ENCODE results near the gene IFNL1.
"Not testable (repeated sequence)": the region's sequence is repeated elsewhere in the genome, so short reads cannot be mapped to it uniquely, and the experiment has no call there.

The IFNL1 gene

DNA sequence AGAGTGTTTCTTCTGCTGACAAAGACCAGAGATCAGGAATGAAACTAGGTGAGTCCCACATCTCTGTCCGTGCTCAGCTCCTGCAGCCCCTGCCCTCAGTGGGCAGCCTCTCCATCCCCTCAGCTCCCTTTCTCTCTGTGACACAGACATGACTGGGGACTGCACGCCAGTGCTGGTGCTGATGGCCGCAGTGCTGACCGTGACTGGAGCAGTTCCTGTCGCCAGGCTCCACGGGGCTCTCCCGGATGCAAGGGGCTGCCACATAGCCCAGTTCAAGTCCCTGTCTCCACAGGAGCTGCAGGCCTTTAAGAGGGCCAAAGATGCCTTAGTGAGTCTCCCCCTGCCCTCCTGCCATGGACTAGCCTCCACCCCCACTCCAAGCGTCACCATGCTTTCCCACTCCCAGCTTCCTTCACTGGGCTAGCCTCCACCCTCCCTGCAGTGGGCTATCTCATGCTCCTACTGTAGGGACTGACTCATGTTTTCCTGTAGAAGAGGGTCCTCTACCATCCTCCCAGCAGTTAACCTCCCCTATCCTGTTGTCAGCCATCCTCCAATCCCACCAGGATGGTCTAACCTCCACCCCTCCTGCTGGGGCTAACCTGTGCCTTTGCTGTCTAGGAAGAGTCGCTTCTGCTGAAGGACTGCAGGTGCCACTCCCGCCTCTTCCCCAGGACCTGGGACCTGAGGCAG lies 27.5 kb upstream of the IFNL1 start:
- not testable (repeated sequence) for H3K4me3 ChIP-seq, H3K27ac ChIP-seq

GRCh38 chr19:39269369-39269768 lies 26.8 kb upstream of the IFNL1 start:
- H3K27ac ChIP-seq, H3K4me3 ChIP-seq: not testable (repeated sequence)

GRCh38 chr19:39270036-39270871 lies 26.0 kb upstream of the IFNL1 start:
- no peak overlapping the region for H3K27ac ChIP-seq
- H3K4me3 ChIP-seq: no peak overlapping the region

GRCh38 chr19:39273859-39274258 lies 22.3 kb upstream of the IFNL1 start:
- H3K27ac ChIP-seq, H3K4me3 ChIP-seq: not testable (repeated sequence)

DNA sequence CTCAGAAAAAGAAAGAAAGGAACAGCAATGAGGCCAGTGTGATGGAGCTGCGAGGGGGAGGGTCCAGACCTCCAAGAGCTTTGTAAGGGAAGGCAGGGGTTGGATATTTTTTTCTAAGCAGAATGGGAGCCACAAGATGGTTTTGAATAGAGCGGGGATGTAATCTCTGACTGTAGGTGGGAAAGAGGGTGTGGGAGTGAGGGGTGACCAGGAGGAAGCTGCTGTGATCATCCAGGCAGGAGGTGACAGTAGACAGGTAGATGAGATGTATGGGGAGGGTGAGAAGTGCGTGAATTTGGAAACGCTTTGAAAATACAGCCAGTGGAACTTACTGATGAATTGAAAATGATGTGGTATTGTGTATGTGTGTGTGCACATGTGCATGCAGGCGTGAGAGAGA lies 20.6 kb upstream of the IFNL1 start:
- Histone ChIP-seq H3K27ac (no peak overlapping the region), H3K4me3 (no peak overlapping the region)

DNA sequence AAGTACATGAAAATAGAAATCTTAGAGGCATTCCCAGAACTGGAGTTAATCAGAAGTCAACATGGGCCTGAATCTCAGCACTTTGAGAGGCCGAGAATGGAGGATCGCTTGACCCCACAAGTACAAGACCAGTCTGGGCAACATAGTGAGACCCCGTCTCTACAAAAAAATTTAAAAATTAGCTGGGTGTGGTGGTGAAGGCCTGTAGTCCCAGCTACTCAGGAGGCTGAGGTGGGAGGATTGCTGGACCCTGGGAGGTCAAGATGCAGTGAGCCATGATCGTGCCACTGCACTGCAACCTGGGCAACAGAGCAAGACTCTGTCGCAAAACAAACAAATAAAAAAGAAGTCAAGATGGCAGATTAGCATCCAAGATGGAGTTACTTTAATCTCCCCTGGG lies 19.5 kb upstream of the IFNL1 start:
- H3K4me3 ChIP-seq: no peak overlapping the region

DNA sequence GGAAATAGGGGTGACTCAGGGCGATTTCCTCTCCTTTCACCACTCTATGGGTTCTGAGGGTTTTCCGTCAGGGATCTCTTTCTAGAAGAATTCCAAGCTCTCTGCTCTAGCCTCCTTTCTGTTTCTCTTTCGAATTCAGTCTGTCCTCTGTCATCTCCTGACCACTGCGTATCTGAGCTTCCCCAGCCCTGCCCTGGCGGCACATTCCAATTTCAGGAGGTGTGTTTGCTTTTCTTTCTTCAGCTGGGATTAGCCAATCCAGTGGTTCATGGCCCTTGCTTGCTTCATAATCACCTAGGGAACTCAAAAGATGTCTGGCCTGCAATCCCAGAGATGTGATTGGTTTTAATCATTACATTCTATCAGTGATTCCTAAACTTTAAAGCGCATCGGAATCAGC lies 18.6 kb upstream of the IFNL1 start:
- no peak overlapping the region for H3K4me3 ChIP-seq
- no peak overlapping the region for H3K27ac ChIP-seq

More for the DNA sequence above, 19.5 kb upstream of the IFNL1 start:
- H3K27ac ChIP-seq: no peak overlapping the region

- Histone ChIP-seq H3K27ac (no peak overlapping the region), H3K4me3 (no peak overlapping the region)
Observed at GRCh38 chr19:39282021-39282420, 14.2 kb upstream of the IFNL1 start.

DNA sequence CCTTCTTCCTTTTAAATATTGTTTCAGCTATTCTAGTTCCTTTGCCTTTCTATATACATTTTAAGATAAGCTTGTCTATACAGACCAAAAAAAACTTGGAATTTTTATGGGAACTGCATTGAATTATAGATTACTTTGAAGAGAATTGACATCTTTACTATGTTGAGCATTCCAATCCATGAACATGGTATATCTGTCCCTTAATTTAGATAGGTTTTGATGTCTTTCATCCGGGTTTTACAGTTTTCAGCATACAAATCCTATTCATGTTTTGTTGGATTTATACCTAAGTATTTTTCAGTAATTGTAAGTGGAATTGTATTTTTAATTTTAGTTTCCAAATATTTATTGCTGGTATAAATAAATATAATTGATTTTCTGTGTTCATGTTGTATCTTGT lies 12.2 kb upstream of the IFNL1 start:
- H3K27ac ChIP-seq: no peak overlapping the region
- no peak overlapping the region for H3K4me3 ChIP-seq

- H3K27ac ChIP-seq: no peak overlapping the region
- H3K4me3 ChIP-seq: no peak overlapping the region
Observed at GRCh38 chr19:39293394-39293793, 2.8 kb upstream of the IFNL1 start.

DNA sequence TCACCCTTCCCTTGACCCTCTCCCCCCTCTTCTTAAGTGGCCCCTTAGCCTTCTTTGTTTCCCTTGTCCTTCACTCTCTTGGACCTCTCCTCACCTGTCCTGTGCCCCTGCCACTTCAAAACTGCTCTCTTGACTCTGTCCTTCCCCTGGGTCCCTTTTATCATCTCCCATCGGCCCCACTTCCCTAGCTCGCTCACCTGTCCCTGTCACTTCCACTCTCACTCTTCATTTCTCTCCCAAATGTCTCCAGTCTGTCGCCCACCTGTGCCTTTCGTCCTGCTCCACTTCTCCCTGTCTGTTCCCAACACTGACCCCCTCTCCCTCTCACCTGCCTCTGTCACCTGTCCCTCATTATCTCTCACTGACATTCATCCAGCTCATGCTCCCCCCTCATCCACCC lies 699 bp downstream of the IFNL1 start:
- Histone ChIP-seq H3K27ac (no peak overlapping the region), H3K4me3 (no peak overlapping the region)

- Histone ChIP-seq H3K4me3 (no peak overlapping the region), H3K27ac (peak overlapping the region in 5 of 21 experiments; percentile 22 to 67 (median 25))
Observed at GRCh38 chr19:39297931-39298634, 1.9 kb downstream of the IFNL1 start.

DNA sequence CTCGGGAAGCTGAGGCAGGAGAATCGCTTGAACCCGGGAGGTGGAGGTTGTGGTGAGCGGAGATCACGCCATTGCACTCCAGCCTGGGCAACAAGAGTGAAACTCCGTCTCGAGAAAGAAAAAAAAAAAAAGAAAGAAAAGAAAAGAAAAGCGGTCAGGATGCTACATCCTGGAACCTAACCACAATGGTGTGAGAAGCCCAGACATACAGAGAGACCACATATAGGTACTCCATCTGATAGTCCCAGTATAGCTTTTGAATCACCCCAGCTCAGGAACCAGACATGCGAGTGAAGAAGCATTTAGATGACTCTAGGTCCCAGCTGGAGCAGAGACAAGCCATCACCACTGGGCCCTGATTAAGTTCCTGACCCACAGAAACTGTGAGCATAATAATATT lies 3.2 kb downstream of the IFNL1 start:
- Histone ChIP-seq H3K4me3 (no peak overlapping the region), H3K27ac (peak overlapping the region in 1 of 21 experiments; percentile 35)

DNA sequence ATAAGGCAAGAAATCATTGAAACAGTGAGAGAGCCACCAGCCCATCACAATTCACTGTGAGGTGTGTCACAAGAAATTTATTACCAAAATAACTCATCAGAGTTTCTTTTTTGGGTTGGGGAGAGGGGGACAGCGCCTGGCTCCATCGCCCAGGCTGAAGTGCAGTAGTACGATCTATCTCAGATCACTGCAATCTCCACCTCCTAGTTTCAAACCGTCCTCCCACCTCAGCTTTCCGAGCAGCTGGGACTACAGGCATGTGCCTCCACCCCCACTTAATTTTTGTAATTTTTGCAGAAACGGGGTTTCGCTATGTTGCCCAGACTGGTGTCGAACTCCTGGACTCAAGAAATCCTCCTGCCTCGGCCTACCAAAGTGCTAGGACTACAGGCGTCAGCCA lies 3.6 kb downstream of the IFNL1 start:
- H3K27ac ChIP-seq: peak overlapping the region in 1 of 21 experiments; percentile 35

GRCh38 chr19:39301021-39301420 lies 4.8 kb downstream of the IFNL1 start:
- H3K4me3 ChIP-seq: no peak overlapping the region
- no peak overlapping the region for H3K27ac ChIP-seq

More for the DNA sequence above, 3.6 kb downstream of the IFNL1 start:
- no peak overlapping the region for H3K4me3 ChIP-seq

DNA sequence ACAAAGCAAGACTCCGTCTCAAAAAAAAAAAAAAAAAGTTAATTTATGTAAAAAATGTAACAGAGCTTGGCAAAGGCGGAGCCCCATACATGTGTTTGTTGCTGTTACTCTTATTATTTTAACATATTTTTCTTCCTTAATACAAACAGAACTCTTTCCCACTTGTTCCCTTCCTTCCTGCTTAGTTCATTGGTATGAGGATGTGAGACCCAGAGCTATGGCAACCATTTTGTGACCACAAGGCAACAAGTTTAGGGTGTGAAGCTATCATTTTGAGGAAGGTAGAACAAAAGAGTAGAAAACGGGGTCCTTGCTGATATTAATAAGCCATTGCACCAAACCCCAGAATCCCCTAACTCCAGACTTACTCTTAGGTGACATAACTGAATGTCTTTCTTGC lies 5.4 kb downstream of the IFNL1 start:
- H3K4me3 ChIP-seq: no peak overlapping the region
- no peak overlapping the region for H3K27ac ChIP-seq

- no peak overlapping the region for H3K4me3 ChIP-seq
- H3K27ac ChIP-seq: no peak overlapping the region
Observed at GRCh38 chr19:39303373-39304184, 7.4 kb downstream of the IFNL1 start.

DNA sequence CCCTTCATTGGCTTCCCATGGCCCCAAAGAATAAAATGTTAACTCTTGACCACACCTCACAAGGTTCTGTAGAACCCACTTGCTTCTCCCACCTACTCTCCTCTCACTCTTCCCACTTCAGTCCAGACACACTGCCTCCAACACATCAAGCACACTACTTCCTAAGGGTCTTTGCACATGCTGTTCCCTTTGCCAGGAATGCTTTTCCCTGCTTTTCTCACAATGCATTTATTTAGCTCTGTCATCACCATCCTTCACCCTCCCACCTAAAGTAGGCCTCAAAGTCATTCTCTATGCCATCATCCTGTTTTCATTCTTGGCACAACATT lies 7.9 kb downstream of the IFNL1 start:
- Histone ChIP-seq H3K4me3 (no peak overlapping the region), H3K27ac (no peak overlapping the region)

DNA sequence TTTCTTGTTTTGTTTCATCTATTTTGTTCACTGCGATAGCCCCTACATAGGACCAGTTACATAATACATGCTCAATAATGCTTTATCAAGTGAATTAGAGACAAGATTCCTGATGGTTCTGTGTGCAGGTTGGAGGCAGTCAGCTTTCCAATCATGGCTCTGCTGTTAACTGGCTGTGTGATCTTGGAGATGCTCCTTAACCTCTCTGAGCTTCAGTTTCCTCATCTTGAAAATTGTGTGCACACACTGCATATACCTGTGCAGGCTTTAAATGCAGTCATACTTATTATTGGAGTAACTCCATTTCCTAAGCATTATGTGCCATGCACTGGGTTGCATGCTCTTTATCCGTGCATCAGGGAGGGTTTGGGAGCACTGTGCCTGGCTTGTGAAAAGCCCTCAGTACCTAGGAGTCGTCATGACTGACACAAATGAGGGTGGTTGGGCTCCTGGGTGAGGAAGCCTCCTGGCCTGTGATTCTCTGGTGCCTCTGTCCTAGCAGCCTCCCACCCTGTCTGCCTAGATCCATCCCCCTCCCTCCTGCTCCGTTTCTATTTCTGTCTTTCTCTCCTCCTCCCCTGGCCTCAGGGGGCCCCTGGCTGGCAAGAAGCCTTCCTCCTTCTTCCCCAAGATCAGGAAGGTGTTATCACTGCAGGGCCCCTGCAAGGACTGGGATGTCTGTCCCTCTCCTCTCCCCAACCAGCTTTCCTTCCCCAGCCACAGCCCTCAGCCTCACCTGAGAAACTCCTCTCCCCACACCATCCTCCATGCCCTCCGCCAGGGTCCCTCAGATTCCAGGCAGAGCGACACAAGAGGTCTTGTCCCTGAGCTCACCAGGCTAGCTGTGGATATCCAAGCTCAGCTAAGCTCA lies 8.7 kb downstream of the IFNL1 start:
- H3K27ac ChIP-seq: no peak overlapping the region
- no peak overlapping the region for H3K4me3 ChIP-seq
